RPMI7951 (cell line): ENCODE data around the gene PLTP. TPM values are rescaled to one million over a fixed set of nuclear protein-coding genes. Genes with fewer than 3 reads are reported as not detected.
"Not testable (repeated sequence)": the region's sequence is repeated elsewhere in the genome, so short reads cannot be mapped to it uniquely, and the experiment has no call there.

ENCODE experiments used
- DNase-seq: peaks from one replicate; pipeline ENCODE4 v3.0.0-alpha.2; 2012; ENCODE audit warnings: low read depth
- total RNA-seq: library from RNA; depleted of rRNA; stranded (reverse); fragments of >200 nt; shearing (Covaris generic); gene quantifications from 2 replicates; pipeline ENCODE4 v1.2.3, GENCODE V29; 2014

Gene PLTP
- total RNA-seq, 1 experiment from 2014 or later = 47.1 TPM

- not testable (repeated sequence) for DNase-seq
Observed at GRCh38 chr20:45874104-45874481, 37.9 kb downstream of the PLTP start.

- DNase-seq = no peak
Observed at GRCh38 chr20:45873409-45874103, 38.4 kb downstream of the PLTP start.

- no peak for DNase-seq
Observed at GRCh38 chr20:45872626-45873025, 39.3 kb downstream of the PLTP start.

GRCh38 chr20:45867819-45868176, 44.2 kb downstream of the PLTP start:
- DNase-seq = peak; percentile 41

- no peak for DNase-seq
Observed at GRCh38 chr20:45867136-45867818, 44.7 kb downstream of the PLTP start.

GRCh38 chr20:45866454-45866853, 45.5 kb downstream of the PLTP start:
- DNase-seq = no peak

- DNase-seq = no peak
Observed at GRCh38 chr20:45863543-45864470, 48.1 kb downstream of the PLTP start.

DNA sequence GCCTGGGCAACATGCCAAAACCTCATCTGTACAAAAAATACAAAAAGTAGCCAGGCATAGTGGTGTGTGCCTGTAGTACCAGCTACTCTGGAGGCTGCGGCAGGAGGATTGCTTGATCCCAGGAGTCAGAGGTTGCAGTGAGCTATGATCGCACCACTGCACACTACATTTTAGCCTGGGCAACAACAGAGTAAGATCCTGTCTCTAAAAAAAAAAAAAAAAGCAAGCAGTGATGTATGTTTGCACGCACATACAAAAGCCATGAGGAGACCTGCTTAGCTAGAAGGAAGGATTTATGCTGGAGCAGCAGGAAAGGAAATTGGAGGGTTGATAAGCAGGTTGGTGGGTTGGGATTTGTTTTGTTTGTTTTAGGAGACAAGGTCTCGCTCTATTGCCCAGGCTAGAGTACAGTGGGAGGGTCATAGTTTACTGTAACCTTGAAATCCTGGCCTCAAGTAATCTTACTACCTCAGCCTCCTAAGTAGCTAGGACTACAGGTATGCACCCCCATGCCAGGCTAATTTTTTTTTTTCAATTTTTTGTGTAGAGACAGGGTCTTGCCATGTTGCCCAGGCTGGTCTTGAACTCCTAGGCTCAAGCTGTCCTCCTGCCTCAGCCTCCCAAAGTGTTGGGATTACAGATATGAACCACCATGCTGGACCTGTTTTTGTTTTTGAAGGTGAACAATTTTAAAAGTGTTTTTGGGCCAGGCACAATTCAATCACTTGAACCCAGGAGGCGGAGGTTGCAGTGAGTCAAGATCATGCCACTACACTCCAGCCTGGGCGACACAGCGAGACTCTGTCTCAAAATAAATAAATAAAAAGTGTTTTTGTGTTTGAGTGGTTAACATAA, 50.5 kb downstream of the PLTP start:
- DNase-seq = peak; percentile 19

DNA sequence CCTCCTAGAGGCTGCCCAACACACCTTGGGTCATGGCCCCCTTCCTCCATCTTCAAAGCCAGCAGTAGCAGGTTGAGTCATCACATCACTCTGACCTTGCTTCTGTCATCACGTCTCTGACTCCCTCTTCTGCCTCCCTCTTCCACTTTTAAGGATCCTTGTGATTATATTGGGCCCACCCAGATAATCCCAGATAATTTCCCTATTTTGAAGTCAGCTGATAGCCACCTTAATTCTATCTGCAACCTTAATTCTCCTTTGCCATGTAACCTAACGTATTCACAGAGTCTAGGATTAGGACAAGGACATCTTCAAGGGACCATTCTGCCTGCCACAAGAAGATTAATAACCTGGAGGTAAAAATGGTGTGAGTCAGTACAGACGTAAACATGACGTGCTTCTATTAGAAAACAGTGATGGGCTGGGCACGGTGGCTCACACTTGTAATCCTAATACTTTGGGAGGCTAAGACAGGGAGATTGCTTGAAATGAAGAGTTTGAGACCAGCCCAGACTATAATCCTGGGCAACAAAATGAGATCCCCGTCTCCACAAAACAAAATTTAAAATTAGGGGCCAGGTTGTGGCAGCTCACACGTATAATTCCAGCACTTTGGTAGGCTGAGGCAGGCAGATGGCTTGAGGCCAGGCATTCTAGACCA, 51.3 kb downstream of the PLTP start:
- DNase-seq = no peak

GRCh38 chr20:45859916-45860315, 52.0 kb downstream of the PLTP start:
- DNase-seq = no peak

- DNase-seq = peak; percentile 48
Observed at GRCh38 chr20:45857882-45858216, 54.1 kb downstream of the PLTP start.

DNA sequence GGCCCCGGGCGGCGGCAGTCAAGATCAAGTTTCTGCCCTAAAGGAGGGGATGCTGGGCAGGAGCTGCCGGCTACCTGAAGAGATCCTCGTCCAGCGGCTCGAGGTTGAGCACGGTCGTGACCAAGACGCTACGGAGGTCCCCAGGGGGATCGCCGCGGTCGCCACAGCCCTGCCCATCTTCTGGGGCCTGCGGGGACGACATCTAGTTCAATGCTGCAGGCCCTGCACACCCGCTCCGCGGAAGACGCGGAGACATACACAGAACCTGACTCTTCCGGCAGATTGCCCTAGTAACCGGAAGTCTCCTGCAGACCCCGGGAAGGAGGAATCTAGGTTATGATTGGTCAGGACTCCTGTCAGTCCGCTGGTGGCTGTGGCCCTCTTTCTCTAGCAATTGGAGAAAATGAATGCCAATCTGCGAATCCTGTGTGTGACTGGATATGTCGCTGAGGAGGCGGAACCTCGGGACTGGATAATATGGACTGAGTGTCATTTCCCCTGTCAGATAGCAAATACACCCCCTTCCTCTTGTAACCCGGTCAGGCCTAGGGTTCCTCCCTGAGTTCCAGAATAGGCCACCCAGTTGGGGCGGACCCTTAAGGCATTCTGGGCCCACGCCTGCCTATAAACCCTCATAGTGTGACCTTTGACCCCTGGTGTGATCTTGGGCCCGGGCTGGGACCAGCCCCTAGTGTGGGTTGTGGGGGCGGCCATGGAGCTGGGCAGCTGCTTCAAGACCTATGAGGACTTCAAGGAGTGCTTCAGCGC, 54.7 kb downstream of the PLTP start, which contains the start of the genes ACOT8 and ZSWIM3:
Gene ACOT8 (minus strand): TSS at position 279 of the 768 bp plus-strand sequence. CDS start 77 bp downstream, at position 202.
Gene ZSWIM3 (plus strand): TSS at position 501 of the 768 bp plus-strand sequence. CDS start 212 bp downstream, at position 713.
- peak; percentile 100 for DNase-seq

DNA sequence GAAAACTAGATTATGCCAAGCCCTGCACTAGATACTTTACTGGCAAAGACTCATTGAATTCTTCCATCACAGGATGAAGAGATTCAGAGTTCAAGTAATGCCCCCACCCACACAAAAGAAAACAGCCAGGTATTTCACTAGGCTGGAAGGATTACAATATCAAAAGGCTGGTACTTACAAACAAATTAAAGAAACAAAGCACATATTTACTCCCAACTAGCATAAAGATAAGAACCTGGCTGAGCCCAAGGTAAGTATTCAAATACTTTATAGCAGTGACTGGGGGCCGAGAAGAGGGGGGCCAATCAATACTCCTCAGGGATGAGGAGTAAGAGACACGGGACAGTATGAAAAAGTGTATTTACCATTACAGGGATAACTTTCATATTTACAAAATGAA, 58.5 kb downstream of the PLTP start:
- no peak for DNase-seq

DNA sequence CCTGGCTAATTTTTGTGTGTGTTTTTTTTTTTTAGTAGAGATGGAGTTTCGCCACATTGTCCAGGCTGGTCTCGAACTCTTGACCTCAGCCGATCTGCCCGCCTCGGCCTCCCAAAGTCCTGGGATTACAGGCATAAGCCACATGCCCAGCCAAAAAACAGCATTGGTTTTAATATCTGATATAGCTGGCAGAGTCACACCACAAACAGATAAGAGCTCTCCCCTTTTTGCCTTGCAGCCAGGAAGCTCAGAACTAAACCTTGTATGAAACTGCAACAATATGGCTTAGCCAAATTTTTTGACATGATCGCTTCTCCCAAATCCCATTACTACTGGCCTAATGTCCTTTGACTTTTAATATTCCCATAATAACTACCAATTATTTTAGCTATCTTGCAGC, 59.6 kb downstream of the PLTP start:
- DNase-seq = no peak

GRCh38 chr20:45851501-45851900, 60.5 kb downstream of the PLTP start:
- DNase-seq = no peak

DNA sequence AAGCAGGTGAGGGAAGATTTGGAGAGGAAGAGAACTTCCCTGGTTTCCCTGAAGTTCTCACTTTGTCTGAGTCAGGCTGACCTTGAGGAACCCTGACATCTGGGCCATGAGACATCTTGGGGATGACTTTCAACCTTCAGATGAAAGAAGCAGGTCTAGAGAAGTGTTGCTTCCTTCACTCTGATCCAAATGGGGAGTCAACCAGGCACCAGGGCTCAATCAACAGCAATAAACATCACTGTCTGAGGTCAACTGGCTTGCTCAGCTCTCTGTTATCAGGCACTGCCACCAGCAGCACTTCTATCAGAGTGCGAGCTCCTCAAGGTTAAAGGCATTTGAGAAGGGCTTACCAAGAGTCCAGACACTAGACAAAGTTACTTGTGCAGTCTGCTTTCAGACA, 61.0 kb downstream of the PLTP start:
- DNase-seq = no peak

- DNase-seq = no peak
Observed at GRCh38 chr20:45850238-45850637, 61.7 kb downstream of the PLTP start.

GRCh38 chr20:45848969-45849582, 62.9 kb downstream of the PLTP start:
- no peak for DNase-seq
